ENCODE measurements around the gene DNMBP. TPM values are rescaled to one million over a fixed set of nuclear protein-coding genes. Genes with fewer than 3 reads are reported as not detected.
A peak's percentile ranks its signal among the peaks of the same experiment; 100 is the strongest.

DNMBP gene
- total and polyA plus RNA-seq, 2 experiments from 2014 or later, result 13.4 to 31.2 TPM

- Histone ChIP-seq H3K4me3 (no peak overlapping the region), H3K79me2 (replicated peaks; ENCODE audit: insufficient read depth) (peaks cover 1% of the 10 kb centered on the region; the same call in 1 of the 2 replicates), H3K9me2 (ENCODE audit: insufficient read depth) (no peaks in the 10 kb centered on the region), H3K36me3 (ENCODE audit: insufficient read depth) (peaks cover 100% of the 10 kb centered on the region), H3K27me3 (ENCODE audit: insufficient read depth) (no peaks in the 10 kb centered on the region), H3K27ac (ENCODE audit: low read depth) (no peak overlapping the region), H3F3A (replicated peaks; ENCODE audit: low read depth) (peaks cover 33% of the 10 kb centered on the region), H3K4me1 (ENCODE audit: insufficient read depth) (no peaks in the 10 kb centered on the region), H2AFZ (no peak overlapping the region), H3K4me2 (no peak overlapping the region), H4K20me1 (replicated peaks; ENCODE audit: insufficient read depth) (peaks cover 25% of the 10 kb centered on the region)
- peaks cover 99% of the 10 kb centered on the region for H3K36me3 Mint-ChIP-seq (ENCODE audit: low read depth)
- peaks cover 9% of the 10 kb centered on the region for H3K27me3 Mint-ChIP-seq (ENCODE audit: insufficient read depth, low read depth, poor library complexity)
- H3K9me3 Mint-ChIP-seq, result no peaks in the 10 kb centered on the region
- DNase-seq (ENCODE audit: low spot score), result no peak
- no peak overlapping the region for H3K4me3 Mint-ChIP-seq
- no peak overlapping the region for H3K27ac Mint-ChIP-seq
- TF ChIP-seq NANOG (IDR thresholded peaks at IDR 0.05; ENCODE audit: borderline replicate concordance) (no peak), CREB1 (CRISPR knock-in tag; IDR thresholded peaks at IDR 0.05; ENCODE audit: low read depth) (no peak), POLR2AphosphoS5 (IDR thresholded peaks at IDR 0.05; ENCODE audit: low read depth) (0 out of 2 replicates have a peak, but pooled peaks have one; percentile 9)
- no peak for ATAC-seq
- H3K4me1 Mint-ChIP-seq, result no peaks in the 10 kb centered on the region; the same call in 2 of the 3 replicates
Observed at GRCh38 chr10:99880080-99880835, 129.5 kb downstream of the DNMBP start.

GRCh38 chr10:99875473-99875872 is 134.3 kb downstream of the DNMBP start:
- DNase-seq (ENCODE audit: low spot score) (no peak), ATAC-seq (no peak)
- H3K4me1 Mint-ChIP-seq, result no peaks in the 10 kb centered on the region; the same call in 1 of the 3 replicates
- TF ChIP-seq NANOG (IDR thresholded peaks at IDR 0.05; ENCODE audit: borderline replicate concordance), result no peak
- TF ChIP-seq, protein P1, sequence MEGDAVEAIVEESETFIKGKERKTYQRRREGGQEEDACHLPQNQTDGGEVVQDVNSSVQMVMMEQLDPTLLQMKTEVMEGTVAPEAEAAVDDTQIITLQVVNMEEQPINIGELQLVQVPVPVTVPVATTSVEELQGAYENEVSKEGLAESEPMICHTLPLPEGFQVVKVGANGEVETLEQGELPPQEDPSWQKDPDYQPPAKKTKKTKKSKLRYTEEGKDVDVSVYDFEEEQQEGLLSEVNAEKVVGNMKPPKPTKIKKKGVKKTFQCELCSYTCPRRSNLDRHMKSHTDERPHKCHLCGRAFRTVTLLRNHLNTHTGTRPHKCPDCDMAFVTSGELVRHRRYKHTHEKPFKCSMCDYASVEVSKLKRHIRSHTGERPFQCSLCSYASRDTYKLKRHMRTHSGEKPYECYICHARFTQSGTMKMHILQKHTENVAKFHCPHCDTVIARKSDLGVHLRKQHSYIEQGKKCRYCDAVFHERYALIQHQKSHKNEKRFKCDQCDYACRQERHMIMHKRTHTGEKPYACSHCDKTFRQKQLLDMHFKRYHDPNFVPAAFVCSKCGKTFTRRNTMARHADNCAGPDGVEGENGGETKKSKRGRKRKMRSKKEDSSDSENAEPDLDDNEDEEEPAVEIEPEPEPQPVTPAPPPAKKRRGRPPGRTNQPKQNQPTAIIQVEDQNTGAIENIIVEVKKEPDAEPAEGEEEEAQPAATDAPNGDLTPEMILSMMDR (conservative IDR thresholded peaks at IDR 0.05; ENCODE audit: low read depth in 2 of 2), result no peak
- no peak for TF ChIP-seq ZNF462 (CRISPR knock-in tag; IDR thresholded peaks at IDR 0.05)
- TF ChIP-seq EZH2phosphoT487 (IDR thresholded peaks at IDR 0.05; ENCODE audit: unreplicated experiment), result no peak
- TF ChIP-seq CREB1 (CRISPR knock-in tag; IDR thresholded peaks at IDR 0.05; ENCODE audit: low read depth), result no peak
- no peak for TF ChIP-seq STAT1 (IDR thresholded peaks at IDR 0.05; ENCODE audit: unreplicated experiment)
- no peak for TF ChIP-seq ZNF331 (CRISPR knock-in tag; IDR thresholded peaks at IDR 0.05; ENCODE audit: low read depth)
- no peak for TF ChIP-seq REST (IDR thresholded peaks at IDR 0.05; ENCODE audit: unreplicated experiment)

More at GRCh38 chr10:99875473-99875872, 134.3 kb downstream of the DNMBP start:
- Histone ChIP-seq H3K9me2 (ENCODE audit: insufficient read depth) (no peaks in the 10 kb centered on the region), H3K4me1 (ENCODE audit: insufficient read depth) (no peaks in the 10 kb centered on the region), H3K79me2 (replicated peaks; ENCODE audit: insufficient read depth) (no peaks in the 10 kb centered on the region), H3K4me2 (no peak overlapping the region), H2AFZ (no peak overlapping the region), H3K36me3 (ENCODE audit: insufficient read depth) (peaks cover 52% of the 10 kb centered on the region), H3K27ac (ENCODE audit: low read depth) (peak overlapping the region; percentile 79; the same call in 1 of the 2 replicates), H3K4me3 (no peak overlapping the region), H3F3A (replicated peaks; ENCODE audit: low read depth) (peaks cover 33% of the 10 kb centered on the region), H4K20me1 (replicated peaks; ENCODE audit: insufficient read depth) (peaks cover 6% of the 10 kb centered on the region), H3K27me3 (ENCODE audit: insufficient read depth) (no peaks in the 10 kb centered on the region)
- H3K27me3 Mint-ChIP-seq (ENCODE audit: insufficient read depth, low read depth, poor library complexity), result peaks cover 8% of the 10 kb centered on the region
- H3K4me3 Mint-ChIP-seq, result no peak overlapping the region
- H3K9me3 Mint-ChIP-seq, result no peaks in the 10 kb centered on the region
- no peak overlapping the region for H3K27ac Mint-ChIP-seq
- peaks cover 53% of the 10 kb centered on the region for H3K36me3 Mint-ChIP-seq (ENCODE audit: low read depth)

All from GM23338 (cell line).